GM12873 (cell line): ENCODE data around the gene QRICH2.

Experiments used
- CTCF ChIP-seq: IDR thresholded peaks from 2 replicates; pipeline ENCODE4 v1.5.1; 2012; ENCODE audit warnings: low read depth, mild to moderate bottlenecking, moderate library complexity, low read length, control low read depth; ENCODE audit not compliant: insufficient read depth; ENCODE audit errors: missing control alignments

Gene QRICH2, protein sequence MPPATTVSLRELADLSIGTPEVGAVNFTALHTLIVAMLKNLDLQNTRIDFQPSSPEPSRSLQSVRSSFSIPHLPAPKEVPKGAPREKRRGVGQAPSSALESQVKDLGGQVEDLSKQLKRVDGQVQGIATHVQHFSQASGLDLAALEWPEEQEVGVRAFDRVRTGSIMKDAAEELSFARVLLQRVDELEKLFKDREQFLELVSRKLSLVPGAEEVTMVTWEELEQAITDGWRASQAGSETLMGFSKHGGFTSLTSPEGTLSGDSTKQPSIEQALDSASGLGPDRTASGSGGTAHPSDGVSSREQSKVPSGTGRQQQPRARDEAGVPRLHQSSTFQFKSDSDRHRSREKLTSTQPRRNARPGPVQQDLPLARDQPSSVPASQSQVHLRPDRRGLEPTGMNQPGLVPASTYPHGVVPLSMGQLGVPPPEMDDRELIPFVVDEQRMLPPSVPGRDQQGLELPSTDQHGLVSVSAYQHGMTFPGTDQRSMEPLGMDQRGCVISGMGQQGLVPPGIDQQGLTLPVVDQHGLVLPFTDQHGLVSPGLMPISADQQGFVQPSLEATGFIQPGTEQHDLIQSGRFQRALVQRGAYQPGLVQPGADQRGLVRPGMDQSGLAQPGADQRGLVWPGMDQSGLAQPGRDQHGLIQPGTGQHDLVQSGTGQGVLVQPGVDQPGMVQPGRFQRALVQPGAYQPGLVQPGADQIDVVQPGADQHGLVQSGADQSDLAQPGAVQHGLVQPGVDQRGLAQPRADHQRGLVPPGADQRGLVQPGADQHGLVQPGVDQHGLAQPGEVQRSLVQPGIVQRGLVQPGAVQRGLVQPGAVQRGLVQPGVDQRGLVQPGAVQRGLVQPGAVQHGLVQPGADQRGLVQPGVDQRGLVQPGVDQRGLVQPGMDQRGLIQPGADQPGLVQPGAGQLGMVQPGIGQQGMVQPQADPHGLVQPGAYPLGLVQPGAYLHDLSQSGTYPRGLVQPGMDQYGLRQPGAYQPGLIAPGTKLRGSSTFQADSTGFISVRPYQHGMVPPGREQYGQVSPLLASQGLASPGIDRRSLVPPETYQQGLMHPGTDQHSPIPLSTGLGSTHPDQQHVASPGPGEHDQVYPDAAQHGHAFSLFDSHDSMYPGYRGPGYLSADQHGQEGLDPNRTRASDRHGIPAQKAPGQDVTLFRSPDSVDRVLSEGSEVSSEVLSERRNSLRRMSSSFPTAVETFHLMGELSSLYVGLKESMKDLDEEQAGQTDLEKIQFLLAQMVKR (N-terminal part only)

DNA sequence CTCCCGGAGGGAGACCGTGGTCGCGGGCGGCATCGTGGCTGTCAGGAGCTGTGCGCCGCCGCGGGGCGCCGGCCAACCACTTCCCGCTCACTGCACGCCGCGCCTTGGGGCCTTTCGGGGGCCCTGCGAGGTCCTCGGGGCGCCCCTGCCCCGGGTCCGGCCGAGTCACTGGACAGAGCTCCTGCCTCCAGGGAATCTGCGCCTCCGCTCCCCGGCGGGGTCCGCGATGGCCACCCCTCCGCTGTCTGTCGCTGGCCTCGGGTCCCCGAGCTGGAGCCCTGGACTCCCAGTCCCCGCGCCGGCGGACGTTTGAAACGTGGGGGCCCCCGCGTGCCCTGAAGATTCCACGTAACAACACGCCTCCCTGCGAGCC is at the start of gene QRICH2:
QRICH2 (minus strand) TSS at position 311 of the 373 bp plus-strand sequence; CDS start at position 33, 278 bp downstream.
- no peak for TF ChIP-seq CTCF

DNA sequence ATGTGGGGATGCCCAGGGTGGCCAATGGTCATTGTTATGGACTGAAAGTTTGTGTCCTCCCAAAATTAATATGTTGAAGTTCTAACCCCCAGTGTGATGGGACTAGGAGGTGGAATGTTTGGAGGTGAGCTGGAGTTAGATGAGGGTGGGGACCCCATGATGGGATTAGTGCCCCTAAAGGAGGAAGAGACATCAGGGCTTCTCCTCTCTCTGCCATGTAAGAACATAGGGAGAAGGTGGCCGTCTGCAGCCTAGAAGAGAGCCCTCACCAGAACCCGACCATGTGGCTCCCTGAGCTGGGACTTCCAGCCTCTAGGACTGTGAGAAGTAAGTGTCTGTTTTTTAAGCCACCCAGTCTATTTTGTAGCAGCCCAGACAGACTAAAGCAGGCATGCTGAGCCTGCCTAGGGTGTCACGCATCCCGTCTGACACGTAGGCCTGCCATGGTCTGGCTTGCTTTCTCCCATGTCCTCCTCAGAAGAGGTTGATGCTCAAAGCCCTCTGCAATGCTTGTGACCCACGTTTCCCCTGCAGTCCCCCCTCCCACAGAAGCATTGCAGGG is 49.6 kb upstream of the QRICH2 start:
- TF ChIP-seq CTCF = no peak

DNA sequence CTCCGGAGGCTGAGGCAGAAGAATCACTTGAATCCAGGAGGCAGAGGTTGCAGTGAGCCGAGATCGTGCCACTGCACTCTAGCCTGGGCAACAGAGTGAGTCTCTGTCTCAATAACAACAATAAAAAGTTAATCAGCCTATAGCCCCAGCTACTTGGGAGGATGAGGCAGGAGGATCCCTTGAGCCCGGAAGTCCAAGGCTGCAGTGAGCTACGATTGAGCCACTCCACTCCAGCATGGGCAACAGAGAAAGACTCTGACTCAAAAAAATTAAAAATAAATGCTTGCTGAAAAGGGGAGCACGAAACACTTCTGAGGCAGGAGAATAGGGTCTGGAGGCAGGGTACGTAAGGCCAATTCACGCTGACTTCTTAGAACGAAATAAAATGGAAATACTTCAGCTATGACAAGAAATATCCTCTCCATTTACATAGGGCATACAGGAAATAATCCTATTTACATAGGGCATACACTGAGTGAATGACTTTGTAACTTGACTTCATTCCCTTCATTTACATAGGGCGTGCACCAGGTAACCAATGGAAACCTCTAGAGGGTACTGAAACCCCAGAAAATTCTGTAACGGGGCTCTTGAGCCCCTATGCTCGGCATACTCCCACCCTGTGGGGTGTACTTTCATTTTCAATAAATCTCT is 48.9 kb upstream of the QRICH2 start:
- TF ChIP-seq CTCF = no peak

- TF ChIP-seq CTCF = no peak
Measured at GRCh38 chr17:76354747-76355310, 46.8 kb upstream of the QRICH2 start.

DNA sequence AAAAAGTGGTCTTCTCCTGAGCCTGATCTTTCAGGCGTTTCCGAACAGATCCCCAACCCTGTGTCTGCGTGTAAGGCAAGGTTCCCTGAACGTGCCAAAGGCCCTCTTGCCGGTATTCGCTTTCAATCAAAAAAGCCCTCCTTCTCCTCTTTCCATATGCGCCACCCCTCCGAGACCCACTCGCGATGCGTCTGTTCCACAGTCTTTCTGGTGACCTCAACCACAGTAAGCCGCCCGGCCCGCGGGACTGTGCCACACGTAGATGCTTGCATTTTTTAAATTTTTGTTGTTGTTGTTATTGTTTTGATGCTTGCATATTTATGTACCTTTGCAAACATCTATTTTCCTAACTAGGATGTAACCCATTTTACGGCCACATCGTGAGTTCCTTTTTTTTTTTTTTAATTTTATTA is 46.2 kb upstream of the QRICH2 start:
- TF ChIP-seq CTCF = no peak

DNA sequence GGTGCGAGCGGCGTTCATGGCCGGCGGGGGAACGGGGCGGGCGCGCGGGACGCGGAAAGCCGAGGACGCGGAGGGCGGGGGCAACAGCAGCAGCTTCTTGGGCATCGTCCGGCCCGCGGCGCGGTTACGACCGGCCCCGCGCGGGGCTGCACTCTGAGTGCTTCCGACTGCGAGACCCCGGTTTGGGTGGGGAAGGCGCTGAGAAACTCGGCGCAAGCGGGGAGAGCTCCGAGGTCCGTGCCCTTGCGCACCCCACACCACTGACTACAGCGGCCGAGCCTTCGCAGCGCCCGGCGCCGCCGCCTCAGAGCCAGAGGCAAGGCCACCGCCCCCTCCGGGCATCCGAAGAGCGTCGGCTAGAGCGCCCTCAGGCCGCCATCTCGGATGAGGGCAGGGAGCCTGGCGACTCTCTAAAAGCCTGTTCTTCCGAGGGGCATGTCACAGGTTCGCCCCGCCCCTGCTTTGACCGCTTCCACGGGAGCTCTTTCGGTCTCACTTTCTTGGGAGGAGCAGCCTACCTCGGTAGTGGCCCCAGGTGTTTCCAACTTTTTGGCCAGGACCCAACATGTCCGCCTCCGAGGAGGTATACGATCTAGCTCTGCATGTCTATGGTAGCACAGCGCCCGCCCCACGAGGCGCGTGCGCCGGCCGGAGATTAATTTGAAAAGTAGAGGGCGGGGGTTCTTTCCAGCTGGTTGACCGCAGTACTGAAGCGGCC is 45.7 kb upstream of the QRICH2 start, which contains the start of gene PRPSAP1:
PRPSAP1 (minus strand) TSS at position 318 of the 718 bp plus-strand sequence; CDS start at position 105, 213 bp downstream.
- peak; percentile 32 for TF ChIP-seq CTCF
